Stomach (tissue), 9 donors: Measurements from ENCODE around the gene DHX8. TPM values are rescaled to one million over a fixed set of nuclear protein-coding genes. Genes with fewer than 3 reads are reported as not detected.
A peak's percentile ranks its signal among the peaks of the same experiment; 100 is the strongest.
"Not testable (repeated sequence)": the region's sequence is repeated elsewhere in the genome, so short reads cannot be mapped to it uniquely, and the experiment has no call there.

Experiments used
- DNase-seq, 2 donors: peaks; one replicate each; pipeline versions ENCODE4 v3.0.0 to v3.0.0-alpha.2; 2013 to 2019
- H3K27ac ChIP-seq, 5 donors: fragments of 200-600 bp in 4 of 5; sonication (generic) in 4 of 5; one replicate each; pipeline ENCODE4 v1.5.1; 2013 to 2019; ENCODE audit warnings: mild to moderate bottlenecking in 1 of 5, moderate library complexity in 1 of 5
- H3K27me3 ChIP-seq, 3 donors: fragments of 200-600 bp; sonication (generic); one replicate each; pipeline ENCODE4 v1.5.1; 2017 to 2019; ENCODE audit warnings: mixed run types in 1 of 3
- H3K36me3 ChIP-seq, 4 donors: fragments of 200-600 bp; sonication (generic); 1 replicate in 3 of 4; 2 replicates in 1 of 4; pipeline ENCODE4 v1.5.1; 2016 to 2019
- H3K4me1 ChIP-seq, 4 donors: fragments of 200-600 bp; sonication (generic); one replicate each; pipeline ENCODE4 v1.5.1; 2016 to 2019
- H3K4me3 ChIP-seq, 4 donors: fragments of 200-600 bp; sonication (generic) in 3 of 4; one replicate each; pipeline ENCODE4 v1.5.1; 2016 to 2019; ENCODE audit warnings: mild to moderate bottlenecking in 1 of 4
- H3K9me3 ChIP-seq, 4 donors: fragments of 200-600 bp; sonication (generic); one replicate each; pipeline ENCODE4 v1.5.1; 2016 to 2019
- EP300 ChIP-seq: sonication (generic); formaldehyde crosslinking; IDR thresholded peaks from one replicate; pipeline ENCODE4 v1.6.1; 2017; ENCODE audit warnings: antibody characterized with exemption
- POLR2A ChIP-seq, 4 donors: fragments of 450-650 bp; IDR thresholded peaks; one replicate each; pipeline ENCODE4 v1.6.1; 2016; ENCODE audit warnings: antibody characterized with exemption in 4 of 4, control low read depth in 2 of 4, mild to moderate bottlenecking in 1 of 4, moderate library complexity in 1 of 4
- POLR2AphosphoS5 ChIP-seq, 3 donors: sonication (generic); formaldehyde crosslinking; IDR thresholded peaks; one replicate each; pipeline ENCODE4 v1.6.1; 2016; ENCODE audit warnings: antibody characterized with exemption in 3 of 3
- WGBS, 5 donors: extraction: QIAGEN DNeasy Blood & Tissue Kit in 3 of 5; methylation state at CpG; one replicate each; pipeline versions ENCODE4 v1.1.5 to v1.1.7; 2013 to 2018; 5-methylcytosine and 5-hydroxymethylcytosine counted together
- intact Hi-C: fragments of 100-400 bp; cut with DNase I; formaldehyde crosslinking; loops from one replicate; pipeline ENCODE4 v1.15.1; 2023; ENCODE audit warnings: low total_unique reads
- polyA plus RNA-seq, 3 donors: library from polyadenylated mRNA; stranded (reverse); fragments of 200-250 nt; gene quantifications; one replicate each; pipeline ENCODE4 v1.2.3, GENCODE V29; 2013
- total RNA-seq, 5 donors: library from RNA; depleted of rRNA; stranded (reverse); fragments of >200 nt; gene quantifications; one replicate each; pipeline versions ENCODE4 v1.1.0 to v1.2.3, GENCODE V29; 2014 to 2016
- TF ChIP-seq, protein P1 (sequence below), 7 experiments: fragments of 450-650 bp in 4 of 7; fragments of 200-600 bp in 3 of 7; sonication (generic) in 3 of 7; IDR thresholded peaks; one replicate each; pipeline ENCODE4 v1.5.1; 2016 to 2019; ENCODE audit warnings: antibody characterized with exemption in 7 of 7, control low read depth in 2 of 7, mild to moderate bottlenecking in 1 of 7
- donor health status: healthy with polysubstance abuse.
- donor health status: Bipolar disorder and iron deficiency.
- donor health status: healthy.

DHX8 gene
- total and polyA plus RNA-seq, 8 donors: 9.2 to 137 (median 25.0) TPM

DNA sequence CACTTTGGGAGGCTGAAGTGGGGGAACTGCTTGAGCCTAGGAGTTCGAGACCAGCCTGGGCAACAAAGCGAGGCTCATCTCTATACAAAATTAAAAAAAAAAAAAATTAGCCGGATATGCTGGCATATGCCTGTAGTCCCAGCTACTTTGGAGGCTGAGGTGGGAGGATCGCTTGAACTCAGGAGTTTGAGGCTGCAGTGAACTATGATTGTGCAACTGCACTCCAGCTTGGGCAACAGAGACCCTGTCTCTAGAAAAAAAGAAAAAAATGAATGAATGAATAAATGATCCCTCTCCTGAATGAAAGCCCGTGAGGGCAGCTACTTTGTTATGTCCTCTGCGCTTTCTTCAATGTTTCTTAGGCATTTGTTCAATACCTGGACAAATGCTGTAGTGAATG, 27.7 kb upstream of the DHX8 start:
- H3K9me3 ChIP-seq: no peaks in the 10 kb centered on the region
- DNase-seq: no peak
- no peaks in the 10 kb centered on the region for H3K36me3 ChIP-seq
- peaks cover 10 to 25% (median 18%) of the 10 kb centered on the region in 4 donors for H3K4me1 ChIP-seq
- WGBS, 5 donors: 89 to 98% (median 92%) methylated on average over 6 of the region's 6 CpGs
- no peaks in the 10 kb centered on the region for H3K27me3 ChIP-seq
- TF ChIP-seq, protein P1, sequence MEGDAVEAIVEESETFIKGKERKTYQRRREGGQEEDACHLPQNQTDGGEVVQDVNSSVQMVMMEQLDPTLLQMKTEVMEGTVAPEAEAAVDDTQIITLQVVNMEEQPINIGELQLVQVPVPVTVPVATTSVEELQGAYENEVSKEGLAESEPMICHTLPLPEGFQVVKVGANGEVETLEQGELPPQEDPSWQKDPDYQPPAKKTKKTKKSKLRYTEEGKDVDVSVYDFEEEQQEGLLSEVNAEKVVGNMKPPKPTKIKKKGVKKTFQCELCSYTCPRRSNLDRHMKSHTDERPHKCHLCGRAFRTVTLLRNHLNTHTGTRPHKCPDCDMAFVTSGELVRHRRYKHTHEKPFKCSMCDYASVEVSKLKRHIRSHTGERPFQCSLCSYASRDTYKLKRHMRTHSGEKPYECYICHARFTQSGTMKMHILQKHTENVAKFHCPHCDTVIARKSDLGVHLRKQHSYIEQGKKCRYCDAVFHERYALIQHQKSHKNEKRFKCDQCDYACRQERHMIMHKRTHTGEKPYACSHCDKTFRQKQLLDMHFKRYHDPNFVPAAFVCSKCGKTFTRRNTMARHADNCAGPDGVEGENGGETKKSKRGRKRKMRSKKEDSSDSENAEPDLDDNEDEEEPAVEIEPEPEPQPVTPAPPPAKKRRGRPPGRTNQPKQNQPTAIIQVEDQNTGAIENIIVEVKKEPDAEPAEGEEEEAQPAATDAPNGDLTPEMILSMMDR (IDR thresholded peaks at IDR 0.05): no peak
- TF ChIP-seq EP300: no peak
- no peak for TF ChIP-seq POLR2A (IDR thresholded peaks at IDR 0.05)
- no peak for TF ChIP-seq POLR2AphosphoS5 (IDR thresholded peaks at IDR 0.05)
- H3K4me3 ChIP-seq: no peak overlapping the region
- H3K27ac ChIP-seq: no peak overlapping the region
- intact Hi-C loops: no loop called here

- WGBS, 5 donors: 31 to 40% (median 36%) methylated on average over 7 of the region's 7 CpGs
- H3K27ac ChIP-seq: peak overlapping the region in 1 of 5 donors; percentile 42
- no peaks in the 10 kb centered on the region for H3K36me3 ChIP-seq
- DNase-seq: peak in 1 of 2 donors; percentile 59
- intact Hi-C loops: no loop called here
- H3K4me1 ChIP-seq: peaks cover 10 to 25% (median 18%) of the 10 kb centered on the region in 4 donors
- no peak overlapping the region for H3K4me3 ChIP-seq
- TF ChIP-seq POLR2AphosphoS5 (IDR thresholded peaks at IDR 0.05) (peak in 1 of 3 donors; percentile 33), POLR2A (IDR thresholded peaks at IDR 0.05) (no peak), EP300 (no peak)
- TF ChIP-seq, protein P1 (IDR thresholded peaks at IDR 0.05): no peak
- H3K9me3 ChIP-seq: no peaks in the 10 kb centered on the region
- H3K27me3 ChIP-seq: no peaks in the 10 kb centered on the region
Measured at GRCh38 chr17:43456661-43457361, 27.0 kb upstream of the DHX8 start.

DNA sequence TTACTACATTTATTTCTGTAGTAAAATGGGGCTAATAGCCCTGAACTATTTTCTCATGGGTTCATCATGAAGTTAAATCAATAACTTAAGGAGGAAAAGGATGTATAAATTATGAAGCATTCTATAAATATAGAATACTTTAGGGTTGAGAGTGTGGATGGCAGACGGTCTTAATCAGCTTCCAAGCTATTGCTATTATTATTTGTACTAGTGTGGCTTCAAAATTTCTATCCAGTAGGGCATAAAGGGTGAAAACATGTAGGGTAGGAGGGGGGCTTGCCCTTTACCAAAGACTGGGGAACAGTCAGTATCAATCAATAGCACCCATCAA, 26.4 kb upstream of the DHX8 start:
- no peak overlapping the region for H3K4me3 ChIP-seq
- intact Hi-C loops: no loop called here
- no peak for TF ChIP-seq EP300
- no peak for TF ChIP-seq POLR2AphosphoS5 (IDR thresholded peaks at IDR 0.05)
- TF ChIP-seq, protein P1 (IDR thresholded peaks at IDR 0.05): no peak
- TF ChIP-seq POLR2A (IDR thresholded peaks at IDR 0.05): no peak
- H3K9me3 ChIP-seq: no peaks in the 10 kb centered on the region
- H3K4me1 ChIP-seq: peaks cover 10 to 25% (median 18%) of the 10 kb centered on the region in 4 donors
- H3K27ac ChIP-seq: peak overlapping the region in 1 of 5 donors; percentile 42
- H3K36me3 ChIP-seq: no peaks in the 10 kb centered on the region
- no peaks in the 10 kb centered on the region for H3K27me3 ChIP-seq
- WGBS, 5 donors: 44 to 68% (median 52%) methylated on average over 1 of the region's 1 CpG
- DNase-seq: no peak

DNA sequence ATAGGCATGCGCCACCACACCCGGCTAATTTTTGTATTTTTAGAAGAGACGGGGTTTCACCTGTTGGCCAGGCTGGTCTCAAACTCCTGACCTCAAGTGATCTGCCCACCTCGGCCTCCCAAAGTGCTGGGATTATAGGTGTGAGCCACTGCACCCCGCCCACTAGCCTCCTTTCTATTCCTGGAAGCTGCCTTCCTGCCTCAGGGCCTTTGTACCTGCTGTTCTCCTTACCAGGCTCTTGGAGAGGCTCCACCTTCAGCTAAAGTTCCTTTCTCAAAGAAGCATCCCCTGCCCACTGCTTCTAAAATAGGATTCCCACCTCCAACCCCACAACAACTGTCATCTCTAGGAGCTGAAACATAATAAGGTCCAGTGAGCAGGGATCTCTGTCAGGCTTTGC, 23.9 kb upstream of the DHX8 start:
- H3K27ac ChIP-seq, intact Hi-C loops: not testable (repeated sequence)
- 79 to 97% (median 91%) methylated on average over 4 to 5 of the region's 5 CpGs for WGBS, 5 donors

DNA sequence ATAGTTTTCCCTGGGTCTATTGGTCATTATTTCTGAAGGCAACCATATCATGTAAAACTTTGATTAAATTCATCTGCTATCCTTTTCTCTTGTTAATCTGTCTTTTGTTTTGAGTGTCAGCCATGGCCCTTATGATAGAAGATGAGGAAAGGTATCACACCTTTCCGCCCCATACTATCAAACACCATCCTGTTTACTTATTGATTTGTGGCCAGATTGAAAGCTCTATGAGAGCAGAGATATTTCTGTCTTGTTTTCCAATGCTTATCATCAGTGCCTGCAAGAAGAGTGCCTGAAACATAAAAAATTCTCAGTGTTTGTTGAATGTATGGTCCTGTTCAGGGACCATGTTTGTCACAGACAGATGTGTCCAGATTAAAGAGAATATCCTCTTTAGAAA, 22.6 kb upstream of the DHX8 start:
- DNase-seq: no peak
- 51 to 83% (median 73%) methylated on average over 1 of the region's 1 CpG for WGBS, 5 donors
- Histone ChIP-seq H3K9me3 (no peaks in the 10 kb centered on the region), H3K4me1 (peaks cover 10 to 27% (median 18%) of the 10 kb centered on the region in 4 donors), H3K4me3 (no peak overlapping the region), H3K27ac (no peak overlapping the region), H3K36me3 (no peaks in the 10 kb centered on the region), H3K27me3 (no peaks in the 10 kb centered on the region)
- intact Hi-C loops: no loop called here
- TF ChIP-seq EP300: no peak
- no peak for TF ChIP-seq POLR2A (IDR thresholded peaks at IDR 0.05)

More for the DNA sequence above, 23.9 kb upstream of the DHX8 start:
- H3K4me3 ChIP-seq, H3K36me3 ChIP-seq, H3K9me3 ChIP-seq, H3K27me3 ChIP-seq, DNase-seq: not testable (repeated sequence)
- H3K4me1 ChIP-seq: peaks cover 10 to 25% (median 18%) of the 10 kb centered on the region in 4 donors

GRCh38 chr17:43462569-43462968, 21.2 kb upstream of the DHX8 start:
- H3K27me3 ChIP-seq, H3K9me3 ChIP-seq, H3K36me3 ChIP-seq, H3K4me3 ChIP-seq, intact Hi-C loops, DNase-seq, H3K27ac ChIP-seq: not testable (repeated sequence)
- 87 to 94% (median 92%) methylated on average over 3 of the region's 4 CpGs for WGBS, 5 donors
- peaks cover 0 to 14% (median 6%) of the 10 kb centered on the region in 4 donors for H3K4me1 ChIP-seq
